ENCODE results near the gene TIFAB.
A peak's percentile ranks its signal among the peaks of the same experiment; 100 is the strongest.

Gene TIFAB

GRCh38 chr5:135422419-135422818 lies 29.7 kb downstream of the TIFAB start:
- no peak for DNase-seq

- DNase-seq = no peak
These were observed 35.1 kb downstream of the TIFAB start for GRCh38 chr5:135417083-135417482.

GRCh38 chr5:135405082-135405481 lies 47.1 kb downstream of the TIFAB start:
- DNase-seq = no peak

GRCh38 chr5:135402031-135402430 lies 50.1 kb downstream of the TIFAB start:
- DNase-seq = no peak

- no peak for DNase-seq
These were observed 51.3 kb downstream of the TIFAB start for GRCh38 chr5:135400866-135401265.

GRCh38 chr5:135399794-135400542 lies 52.2 kb downstream of the TIFAB start:
- no peak for DNase-seq

- DNase-seq = peak; percentile 75
These were observed 53.0 kb downstream of the TIFAB start, which contains the start of gene MACROH2A1 for GRCh38 chr5:135398855-135399793. TSS of gene MACROH2A1 (minus strand) at chr5:135399231. CDS start at chr5:135389093, 10,138 bp downstream.

- DNase-seq = peak; percentile 37
These were observed 53.8 kb downstream of the TIFAB start for GRCh38 chr5:135398160-135398854.
